GM10847 (cell line): ENCODE data around the gene LIN52.

ENCODE experiments used
- POLR2A ChIP-seq: IDR thresholded peaks from 2 replicates; pipeline ENCODE4 v1.6.1; 2011; ENCODE audit not compliant: insufficient read length; ENCODE audit errors: extremely low read depth

The LIN52 gene

GRCh38 chr14:74144789-74145188 is 60.0 kb downstream of the LIN52 start:
- no peak for TF ChIP-seq POLR2A

GRCh38 chr14:74147571-74147970 is 62.8 kb downstream of the LIN52 start:
- TF ChIP-seq POLR2A = no peak

GRCh38 chr14:74148705-74149104 is 63.9 kb downstream of the LIN52 start:
- no peak for TF ChIP-seq POLR2A

GRCh38 chr14:74155287-74155686 is 70.5 kb downstream of the LIN52 start:
- no peak for TF ChIP-seq POLR2A

GRCh38 chr14:74155749-74156148 is 71.0 kb downstream of the LIN52 start:
- no peak for TF ChIP-seq POLR2A

- TF ChIP-seq POLR2A = no peak
Measured at GRCh38 chr14:74160763-74161162, 76.0 kb downstream of the LIN52 start.

GRCh38 chr14:74161526-74162158 is 76.9 kb downstream of the LIN52 start:
- no peak for TF ChIP-seq POLR2A

DNA sequence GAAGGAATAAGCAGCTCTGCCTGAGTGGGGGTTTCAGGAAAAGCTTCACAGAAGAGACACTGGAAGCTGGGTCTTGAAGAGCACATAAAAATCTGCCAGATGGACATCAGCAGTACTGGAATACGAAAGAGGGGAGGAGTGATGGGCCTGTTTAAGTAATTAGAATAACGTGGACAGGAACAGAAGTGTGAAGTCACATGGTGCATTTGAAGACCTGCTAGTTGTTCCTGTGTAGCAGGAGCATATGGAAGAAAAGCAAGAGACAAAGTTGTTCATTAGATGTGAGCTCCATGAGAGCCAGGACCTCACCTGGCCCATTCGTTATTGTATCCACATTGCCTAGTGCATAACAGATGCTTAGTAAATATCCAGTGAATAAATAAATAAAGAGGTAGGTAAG is 85.2 kb downstream of the LIN52 start:
- TF ChIP-seq POLR2A = no peak

DNA sequence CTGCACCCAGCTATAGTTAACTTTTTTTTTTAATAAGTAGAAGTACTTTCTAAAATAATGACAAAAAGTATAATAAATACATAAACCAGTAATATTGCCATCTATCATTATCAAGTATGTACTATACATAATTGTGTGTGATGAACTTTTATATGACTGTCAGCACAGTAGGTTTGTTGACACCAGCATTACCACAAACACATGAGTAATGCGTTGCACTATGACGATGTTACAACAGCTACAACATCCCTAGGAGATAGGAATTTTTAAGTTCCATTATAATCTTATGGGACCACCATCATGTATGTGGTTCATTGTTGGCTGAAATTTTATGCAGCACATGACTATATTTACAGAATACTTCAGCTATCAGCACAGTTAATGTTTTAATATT is 91.6 kb downstream of the LIN52 start:
- no peak for TF ChIP-seq POLR2A

DNA sequence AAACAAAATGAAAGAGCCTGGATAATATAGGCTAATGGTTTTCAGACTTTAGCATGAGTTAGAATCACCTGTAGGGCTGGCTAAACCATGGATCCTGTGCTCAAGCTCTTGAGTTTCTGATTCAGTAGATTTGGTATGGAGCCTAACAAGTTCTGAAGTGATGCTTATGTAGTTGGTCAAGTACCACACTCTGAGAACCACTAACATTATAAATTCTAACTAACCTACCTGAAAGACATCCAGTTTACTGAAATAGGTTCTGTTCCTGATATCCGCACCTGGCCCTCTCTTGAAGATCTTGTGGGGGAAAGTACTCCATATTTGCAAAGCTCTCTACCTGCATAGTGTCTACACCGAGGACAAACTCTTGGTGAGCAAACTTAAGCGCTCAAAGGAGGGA is 95.1 kb downstream of the LIN52 start:
- no peak for TF ChIP-seq POLR2A

- TF ChIP-seq POLR2A = no peak
Measured at GRCh38 chr14:74190927-74191575, 106.3 kb downstream of the LIN52 start.

DNA sequence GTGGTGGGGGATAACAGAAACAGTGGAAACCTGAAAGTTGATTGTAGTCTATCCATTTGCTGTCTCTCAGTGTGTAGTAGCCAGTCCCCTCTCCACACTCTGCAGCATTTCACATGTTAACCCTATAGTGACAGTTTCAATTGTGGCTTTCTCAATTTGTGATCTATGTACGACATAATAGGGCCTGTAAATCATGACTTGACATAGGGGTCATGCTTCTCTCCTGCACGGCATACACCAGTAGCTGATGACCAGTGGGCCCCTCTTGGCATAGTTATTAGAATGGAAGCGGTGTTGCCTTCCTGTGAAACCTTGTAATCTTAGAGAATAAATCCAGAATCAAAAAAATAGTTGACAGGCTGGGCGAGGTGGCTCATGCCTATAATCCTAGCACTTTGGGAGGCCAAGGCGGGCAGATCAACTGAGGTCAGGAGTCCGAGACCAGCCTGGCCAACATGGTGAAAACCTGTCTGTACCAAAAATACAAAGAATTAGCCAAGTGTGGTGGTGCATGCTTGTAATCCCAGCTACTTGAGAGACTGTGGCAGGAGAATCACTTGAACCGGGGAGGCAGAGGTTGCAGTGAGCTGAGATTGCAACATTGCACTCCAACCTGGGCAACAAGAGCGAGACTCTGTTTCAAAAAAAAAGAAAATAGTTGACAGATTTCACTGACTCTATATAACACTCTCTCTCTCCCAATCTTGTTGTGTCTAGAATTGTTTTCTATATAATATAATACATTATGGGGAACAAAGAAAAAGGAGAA is 109.9 kb downstream of the LIN52 start:
- no peak for TF ChIP-seq POLR2A

- TF ChIP-seq POLR2A = no peak
Measured at GRCh38 chr14:74195623-74196022, 110.9 kb downstream of the LIN52 start.

GRCh38 chr14:74198441-74199234 is 113.9 kb downstream of the LIN52 start:
- TF ChIP-seq POLR2A = no peak

DNA sequence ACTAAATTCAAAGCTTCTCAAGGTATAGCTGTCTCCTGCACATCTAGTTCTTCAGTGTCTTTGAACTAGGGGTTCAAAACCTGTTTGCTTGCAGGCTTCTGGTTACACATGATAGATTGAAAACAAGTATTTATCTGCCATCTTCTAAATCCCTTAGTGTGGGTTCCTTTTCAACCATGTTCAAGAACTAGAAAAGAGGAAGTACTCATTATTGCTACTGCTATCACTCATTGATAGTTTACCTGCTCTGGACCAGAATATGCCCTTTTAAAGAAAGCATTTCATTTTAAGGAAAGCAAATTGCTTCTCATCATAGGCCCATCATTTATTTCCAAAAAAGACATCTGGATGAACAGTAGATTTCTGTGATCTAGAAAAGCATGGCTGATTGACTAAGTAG is 117.4 kb downstream of the LIN52 start:
- no peak for TF ChIP-seq POLR2A
